Measurements from ENCODE around the gene EPM2AIP1. TPM values are rescaled to one million over a fixed set of nuclear protein-coding genes. Genes with fewer than 3 reads are reported as not detected.

The EPM2AIP1 gene
- total and polyA plus RNA-seq, 2 of the 8 experiments (the other 6 are each of a cell fraction or from before 2014, with no cell fraction given), result 6.6 to 9.0 TPM

GRCh38 chr3:36992806-36993325, at the start of gene EPM2AIP1 (continued):
- TF ChIP-seq, protein P1, sequence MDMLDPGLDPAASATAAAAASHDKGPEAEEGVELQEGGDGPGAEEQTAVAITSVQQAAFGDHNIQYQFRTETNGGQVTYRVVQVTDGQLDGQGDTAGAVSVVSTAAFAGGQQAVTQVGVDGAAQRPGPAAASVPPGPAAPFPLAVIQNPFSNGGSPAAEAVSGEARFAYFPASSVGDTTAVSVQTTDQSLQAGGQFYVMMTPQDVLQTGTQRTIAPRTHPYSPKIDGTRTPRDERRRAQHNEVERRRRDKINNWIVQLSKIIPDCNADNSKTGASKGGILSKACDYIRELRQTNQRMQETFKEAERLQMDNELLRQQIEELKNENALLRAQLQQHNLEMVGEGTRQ (IDR thresholded peaks at IDR 0.05; ENCODE audit: low read length), result no peak
- TF ChIP-seq KDM5A (IDR thresholded peaks at IDR 0.05; ENCODE audit: low read length), result peak; percentile 40; the same call in 1 of the 2 replicates
- peak; percentile 94 for TF ChIP-seq TAF7 (optimal IDR thresholded peaks at IDR 0.05; ENCODE audit: borderline replicate concordance, low read depth, low read length)
- TF ChIP-seq FOSL1 (IDR thresholded peaks at IDR 0.05; ENCODE audit: insufficient read depth, low read depth, low read length), result no peak
- TF ChIP-seq SIX5 (IDR thresholded peaks at IDR 0.05; ENCODE audit: low read depth, low read length), result no peak
- no peak for TF ChIP-seq KDM1A (IDR thresholded peaks at IDR 0.05; ENCODE audit: borderline replicate concordance, low read length)
- no peak for TF ChIP-seq POU5F1 (IDR thresholded peaks at IDR 0.05; ENCODE audit: low read depth, low read length)
- TF ChIP-seq HDAC2 (IDR thresholded peaks at IDR 0.05; ENCODE audit: borderline replicate concordance in 1 of 2, low read depth in 2 of 2, low read length in 2 of 2), result no peak
- peak; percentile 85 for TF ChIP-seq POLR2AphosphoS5 (IDR thresholded peaks at IDR 0.05; ENCODE audit: low read depth, low read length)
- TF ChIP-seq SUZ12 (IDR thresholded peaks at IDR 0.05; ENCODE audit: low read length), result no peak
- TF ChIP-seq EGR1 (IDR thresholded peaks at IDR 0.05; ENCODE audit: borderline replicate concordance, low read depth, low read length), result no peak
- TF ChIP-seq CREB1 (IDR thresholded peaks at IDR 0.05), result no peak
- TF ChIP-seq JUN (IDR thresholded peaks at IDR 0.05; ENCODE audit: low read depth, low read length), result no peak
- no peak for TF ChIP-seq MAFK (IDR thresholded peaks at IDR 0.05; ENCODE audit: low read depth, low read length)
- peak; percentile 65 to 89 for TF ChIP-seq POLR2A (IDR thresholded peaks at IDR 0.05; ENCODE audit: control extremely low read depth in 1 of 2, low read depth in 2 of 2, low read length in 2 of 2)
- TF ChIP-seq CTBP2 (IDR thresholded peaks at IDR 0.05; ENCODE audit: borderline replicate concordance, insufficient read depth, insufficient read length, low read length), result no peak
- TF ChIP-seq BCL11A (IDR thresholded peaks at IDR 0.05; ENCODE audit: low read depth in 2 of 2, low read length in 2 of 2), result no peak
- no peak for TF ChIP-seq SAP30 (IDR thresholded peaks at IDR 0.05; ENCODE audit: insufficient read depth, insufficient replicate concordance, low read length)
- no peak for TF ChIP-seq BACH1 (IDR thresholded peaks at IDR 0.05; ENCODE audit: low read length)
- TF ChIP-seq GABPA (IDR thresholded peaks at IDR 0.05; ENCODE audit: borderline replicate concordance, insufficient read depth, low read length), result no peak
- TF ChIP-seq TCF12 (IDR thresholded peaks at IDR 0.05; ENCODE audit: low read depth, low read length), result no peak
- TF ChIP-seq ASH2L (IDR thresholded peaks at IDR 0.05; ENCODE audit: low read length), result peak; percentile 80
- TF ChIP-seq KDM4A (IDR thresholded peaks at IDR 0.05; ENCODE audit: low read depth, low read length, severe bottlenecking), result peak; percentile 28
